Epithelial cell of proximal tubule (primary cell): ENCODE results near the gene TRIM15. TPM values are rescaled to one million over a fixed set of nuclear protein-coding genes. Genes with fewer than 3 reads are reported as not detected.
"Not testable (repeated sequence)": the region's sequence is repeated elsewhere in the genome, so short reads cannot be mapped to it uniquely, and the experiment has no call there.

ENCODE experiments used
- DNase-seq: peaks from one replicate; pipeline ENCODE4 v3.0.0-alpha.2; 2011; ENCODE audit warnings: low read depth
- H3K4me3 ChIP-seq: 2 replicates; pipeline ENCODE4 v1.5.1; 2011; ENCODE audit warnings: low read depth, mild to moderate bottlenecking, low read length
- total RNA-seq: library from RNA; depleted of rRNA; stranded (reverse); fragments of >200 nt; gene quantifications from 2 replicates; pipeline ENCODE4 v1.2.3, GENCODE V29; 2015
- TF ChIP-seq, protein P1 (sequence below): conservative IDR thresholded peaks from 2 replicates; pipeline ENCODE4 v1.5.1; 2012; ENCODE audit warnings: low read depth, mild to moderate bottlenecking, low read length

TRIM15 gene
- total RNA-seq, 1 donor from 2014 or later: not detected

DNA sequence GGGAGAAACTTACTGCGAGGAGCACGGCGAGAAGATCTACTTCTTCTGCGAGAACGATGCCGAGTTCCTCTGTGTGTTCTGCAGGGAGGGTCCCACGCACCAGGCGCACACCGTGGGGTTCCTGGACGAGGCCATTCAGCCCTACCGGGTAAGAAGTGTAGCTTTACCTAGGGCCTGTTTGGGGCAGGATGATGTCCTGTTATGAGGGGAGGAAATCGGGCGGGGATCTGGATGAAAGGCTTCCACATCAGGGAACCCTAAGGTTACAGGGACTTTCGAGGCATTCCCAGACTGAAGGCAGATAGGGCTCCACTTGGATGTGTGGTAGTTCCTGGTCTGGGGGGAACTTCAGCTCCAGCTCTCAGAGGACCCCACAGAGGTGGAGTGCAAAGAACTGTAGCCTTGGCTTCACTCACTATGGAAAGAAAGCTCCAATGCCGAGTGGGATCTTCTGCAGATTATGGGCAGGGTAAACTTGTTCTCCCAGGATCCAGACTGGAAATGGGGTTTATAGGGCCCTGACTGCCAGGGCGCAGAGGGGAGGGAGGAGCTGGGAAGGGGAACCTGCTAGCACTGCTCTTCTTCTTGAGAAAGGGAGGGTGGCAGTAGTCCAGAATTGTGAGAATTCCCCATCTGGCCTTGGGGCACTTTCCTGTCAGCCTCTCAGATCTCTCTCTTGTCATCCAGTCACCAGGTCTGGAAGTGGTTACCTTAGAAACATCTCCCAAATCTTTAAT, 740 bp downstream of the TRIM15 start:
- TF ChIP-seq, protein P1, sequence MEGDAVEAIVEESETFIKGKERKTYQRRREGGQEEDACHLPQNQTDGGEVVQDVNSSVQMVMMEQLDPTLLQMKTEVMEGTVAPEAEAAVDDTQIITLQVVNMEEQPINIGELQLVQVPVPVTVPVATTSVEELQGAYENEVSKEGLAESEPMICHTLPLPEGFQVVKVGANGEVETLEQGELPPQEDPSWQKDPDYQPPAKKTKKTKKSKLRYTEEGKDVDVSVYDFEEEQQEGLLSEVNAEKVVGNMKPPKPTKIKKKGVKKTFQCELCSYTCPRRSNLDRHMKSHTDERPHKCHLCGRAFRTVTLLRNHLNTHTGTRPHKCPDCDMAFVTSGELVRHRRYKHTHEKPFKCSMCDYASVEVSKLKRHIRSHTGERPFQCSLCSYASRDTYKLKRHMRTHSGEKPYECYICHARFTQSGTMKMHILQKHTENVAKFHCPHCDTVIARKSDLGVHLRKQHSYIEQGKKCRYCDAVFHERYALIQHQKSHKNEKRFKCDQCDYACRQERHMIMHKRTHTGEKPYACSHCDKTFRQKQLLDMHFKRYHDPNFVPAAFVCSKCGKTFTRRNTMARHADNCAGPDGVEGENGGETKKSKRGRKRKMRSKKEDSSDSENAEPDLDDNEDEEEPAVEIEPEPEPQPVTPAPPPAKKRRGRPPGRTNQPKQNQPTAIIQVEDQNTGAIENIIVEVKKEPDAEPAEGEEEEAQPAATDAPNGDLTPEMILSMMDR: no peak
- peak overlapping the region; percentile 49 for H3K4me3 ChIP-seq
- no peak for DNase-seq

DNA sequence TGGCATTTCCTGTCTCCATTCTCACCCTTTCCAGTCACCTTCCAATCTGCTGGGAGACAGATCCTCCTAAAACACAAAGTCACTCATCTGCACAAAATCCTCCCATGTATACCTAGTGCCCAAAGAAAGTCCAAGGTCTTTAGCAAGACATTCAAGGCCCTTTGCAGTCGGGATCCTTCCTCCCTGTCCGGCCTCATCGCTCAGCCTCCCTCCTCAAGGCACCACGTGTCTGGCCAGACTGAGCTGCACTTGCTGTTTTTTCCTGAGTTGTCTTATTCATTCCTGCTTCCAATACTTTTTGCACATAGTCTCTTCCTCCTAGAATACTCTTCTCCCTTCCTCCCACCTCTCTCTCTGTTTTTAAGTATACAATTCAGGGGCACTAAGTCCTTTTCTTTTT, 1.4 kb downstream of the TRIM15 start:
- H3K4me3 ChIP-seq: no peak overlapping the region
- DNase-seq: no peak
- TF ChIP-seq, protein P1: no peak

GRCh38 chr6:30165238-30165637, 1.9 kb downstream of the TRIM15 start:
- not testable (repeated sequence) for H3K4me3 ChIP-seq, DNase-seq

DNA sequence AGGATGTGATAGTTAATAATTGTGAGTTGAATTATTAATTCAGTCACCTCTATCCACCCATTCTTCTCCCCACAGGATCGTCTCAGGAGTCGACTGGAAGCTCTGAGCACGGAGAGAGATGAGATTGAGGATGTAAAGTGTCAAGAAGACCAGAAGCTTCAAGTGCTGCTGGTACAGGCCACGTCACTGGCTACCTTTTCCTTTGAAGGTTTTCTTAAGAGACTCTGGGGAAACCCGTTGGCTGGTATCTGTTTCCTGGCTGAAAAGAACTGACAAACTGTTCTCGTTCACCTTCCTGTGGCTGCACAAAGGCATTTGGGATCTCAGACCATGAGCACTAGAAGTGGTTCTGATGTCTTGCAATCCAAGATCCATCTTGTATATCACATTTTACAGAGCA, 3.8 kb downstream of the TRIM15 start:
- no peak overlapping the region for H3K4me3 ChIP-seq
- DNase-seq: no peak
- TF ChIP-seq, protein P1: no peak

GRCh38 chr6:30168741-30169140, 5.4 kb downstream of the TRIM15 start:
- no peak for DNase-seq
- TF ChIP-seq, protein P1: no peak
- no peak overlapping the region for H3K4me3 ChIP-seq

DNA sequence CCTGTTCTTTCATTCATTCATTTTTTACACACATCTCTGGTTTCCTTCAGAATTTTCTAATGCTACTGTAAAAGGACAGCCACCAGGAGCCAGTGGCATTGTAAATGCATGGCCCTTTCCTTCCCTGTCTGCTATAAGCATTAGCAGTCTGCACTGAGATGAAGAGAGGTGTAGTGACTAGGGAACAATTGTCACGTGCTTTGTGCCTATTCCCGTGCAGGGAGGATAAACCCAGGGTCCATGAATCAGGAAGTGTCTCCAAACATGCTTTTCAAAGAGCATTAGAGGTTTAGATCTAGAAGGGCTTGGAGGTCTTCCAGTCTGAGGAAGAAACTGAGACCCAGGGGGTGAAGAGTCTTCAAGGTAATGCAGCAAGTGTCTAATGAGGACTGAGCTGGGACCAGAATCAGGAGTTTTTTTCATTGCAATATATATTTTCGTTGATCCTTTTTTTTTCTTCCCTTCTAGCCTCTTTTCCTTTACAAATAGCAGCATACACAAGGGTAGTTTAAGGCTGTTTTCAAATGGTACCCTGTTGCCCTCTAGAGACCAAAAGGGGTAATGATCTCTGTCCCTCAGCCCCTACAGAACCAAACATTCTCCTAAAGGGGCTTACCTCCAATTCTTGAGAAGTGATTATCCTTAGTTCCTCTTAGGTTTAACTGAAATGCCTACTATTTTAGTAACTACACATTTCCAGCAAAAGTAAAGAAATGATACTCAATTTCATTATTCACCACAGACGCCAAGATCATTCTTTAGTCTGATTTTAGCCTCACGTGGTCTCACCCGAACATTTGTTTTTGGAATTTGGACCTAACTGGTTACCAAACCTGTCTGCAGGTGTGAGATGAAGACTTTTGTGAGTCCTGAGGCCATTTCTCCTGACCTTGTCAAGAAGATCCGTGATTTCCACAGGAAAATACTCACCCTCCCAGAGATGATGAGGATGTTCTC, 6.6 kb downstream of the TRIM15 start:
- TF ChIP-seq, protein P1: peak; percentile 92
- no peak for DNase-seq
- H3K4me3 ChIP-seq: no peak overlapping the region

GRCh38 chr6:30171677-30172471, 8.5 kb downstream of the TRIM15 start:
- TF ChIP-seq, protein P1: no peak
- DNase-seq: no peak
- no peak overlapping the region for H3K4me3 ChIP-seq
